ENCODE data around the gene KIF19.

GRCh38 chr17:74281799-74282198, 44.2 kb upstream of the KIF19 start:
- TF ChIP-seq CTCF (IDR thresholded peaks at IDR 0.05) (no peak), POLR2A (IDR thresholded peaks at IDR 0.05) (no peak), POLR2AphosphoS5 (IDR thresholded peaks at IDR 0.05) (no peak)
